ENCODE measurements around the gene EXOC3L4.

Gene EXOC3L4

DNA sequence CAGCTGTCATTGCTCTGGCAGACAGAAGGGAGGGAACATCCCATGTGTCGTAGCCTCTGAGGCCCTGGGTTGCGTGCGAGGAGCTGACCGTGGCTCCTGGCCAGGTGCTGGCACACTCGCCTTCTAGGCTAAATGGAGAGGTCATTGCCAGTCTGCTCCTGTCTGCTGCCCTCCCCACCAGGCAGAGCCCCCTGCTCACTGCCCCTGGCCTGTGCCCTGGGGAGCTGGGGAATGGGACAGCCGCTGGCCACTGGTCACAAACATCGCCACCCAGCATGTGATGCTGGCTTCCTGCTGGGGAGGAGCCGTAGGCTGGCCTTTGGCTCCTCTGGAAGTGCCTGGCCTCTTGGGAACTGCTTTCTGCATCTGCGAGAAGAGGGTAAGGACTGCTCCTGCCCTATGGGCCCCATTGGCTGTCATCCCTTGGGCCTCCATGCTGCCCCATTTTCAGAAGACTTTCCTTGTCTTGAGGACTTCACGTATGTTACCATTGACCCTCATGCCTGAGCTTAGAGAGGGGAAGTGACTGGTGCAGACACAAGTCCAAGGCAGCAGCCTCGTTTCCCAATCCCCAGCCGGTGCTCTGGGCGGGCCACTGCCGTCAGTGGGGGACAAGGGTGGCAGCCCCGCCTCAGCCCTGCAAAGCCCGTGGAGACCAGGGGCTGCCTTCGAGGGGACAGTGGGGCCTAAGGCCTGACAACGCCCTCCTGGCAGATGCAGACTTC is 26.8 kb downstream of the EXOC3L4 start:
- DNase-seq (no peak), ATAC-seq (no peak)

DNA sequence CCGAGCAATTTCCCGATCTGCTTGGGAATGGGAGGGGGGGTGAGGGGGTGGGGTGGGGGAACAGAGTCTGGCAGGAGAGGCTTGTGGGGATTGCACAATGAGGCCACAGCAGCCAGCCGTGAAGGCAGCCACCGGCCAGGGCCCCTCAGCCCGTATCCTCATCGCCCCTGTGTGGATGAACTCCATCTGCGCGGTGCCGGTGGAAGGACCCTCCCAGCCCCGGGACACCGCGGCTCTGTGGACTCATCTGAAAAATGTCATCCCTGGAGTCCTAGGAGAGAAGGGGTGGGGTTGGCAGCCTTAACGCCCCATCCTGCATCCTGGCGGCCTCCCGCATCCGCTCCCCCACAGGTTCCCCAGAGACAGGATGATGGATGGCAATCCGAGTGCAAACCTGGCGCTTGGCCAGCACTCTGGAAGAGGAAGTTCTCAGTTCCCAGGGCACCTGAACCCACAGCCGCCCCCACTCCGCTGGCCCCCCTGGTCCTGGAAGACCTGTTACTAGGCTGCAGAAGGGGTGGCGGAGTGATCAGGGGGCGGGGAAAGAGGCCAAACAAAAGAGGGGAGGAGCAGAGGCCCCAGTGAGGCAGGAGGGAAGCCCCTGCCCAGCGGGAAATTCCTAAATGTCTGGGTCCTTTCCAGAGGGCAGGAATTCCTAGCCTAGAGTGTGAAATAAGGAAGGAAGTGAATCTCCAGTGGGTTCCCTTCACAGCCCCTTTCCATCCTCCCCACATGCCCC is 27.5 kb downstream of the EXOC3L4 start:
- no peak for ATAC-seq

DNA sequence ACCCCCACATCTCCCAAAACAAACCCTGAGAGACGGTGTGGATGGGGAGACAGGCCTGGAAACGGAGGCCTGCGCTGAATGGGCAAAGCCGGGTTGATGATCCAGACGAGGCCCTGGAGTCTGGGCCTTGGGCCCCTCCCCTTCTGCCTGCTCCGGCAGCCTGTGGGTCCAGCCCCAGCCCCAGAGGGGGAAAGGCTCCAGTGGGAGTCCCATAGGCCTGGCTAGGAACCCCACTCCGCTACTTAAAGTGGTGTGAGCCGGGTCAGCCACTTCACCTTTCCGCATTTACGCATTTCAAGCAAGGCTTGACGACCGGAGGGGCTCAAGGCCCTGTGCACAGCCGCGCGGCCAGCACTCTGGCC is 28.0 kb downstream of the EXOC3L4 start:
- DNase-seq: no peak
- ATAC-seq: no peak

More for the DNA sequence above, 27.5 kb downstream of the EXOC3L4 start:
- DNase-seq: peak; percentile 21

GRCh38 chr14:103122947-103123633 is 28.6 kb downstream of the EXOC3L4 start, which contains the start of gene TNFAIP2:
TNFAIP2 (plus strand) TSS chr14:103123461; CDS start chr14:103126458, 2,997 bp downstream.
- ATAC-seq (no peak), DNase-seq (peak; percentile 18)

- ATAC-seq (no peak), DNase-seq (peak; percentile 18)
These were observed 29.3 kb downstream of the EXOC3L4 start for GRCh38 chr14:103123634-103124500.

DNA sequence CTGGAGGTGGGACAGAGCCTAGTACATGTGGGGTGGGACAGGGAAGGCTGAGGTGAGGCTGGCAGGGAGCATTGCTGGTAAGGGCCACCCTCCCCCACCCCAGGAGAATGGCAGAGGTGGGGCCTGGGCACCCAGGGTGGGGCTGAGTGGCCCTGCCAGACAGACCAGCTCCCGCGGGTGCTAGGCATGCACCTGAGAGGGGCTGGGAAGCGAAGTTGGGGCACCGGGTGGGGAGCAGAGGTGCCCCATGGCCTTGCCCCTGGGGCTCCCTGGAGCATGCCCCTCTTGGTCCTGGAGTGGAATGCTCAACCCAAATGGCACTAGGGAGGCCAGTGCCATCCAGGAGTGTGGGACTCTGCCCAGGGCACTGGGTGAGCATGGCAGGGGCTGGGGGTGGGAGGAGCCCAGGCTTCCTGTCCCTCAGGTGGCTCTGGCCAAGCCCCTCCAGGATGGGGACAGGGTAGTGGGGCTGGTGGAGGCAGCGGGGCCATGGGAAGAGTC is 30.0 kb downstream of the EXOC3L4 start:
- no peak for DNase-seq
- no peak for ATAC-seq

DNA sequence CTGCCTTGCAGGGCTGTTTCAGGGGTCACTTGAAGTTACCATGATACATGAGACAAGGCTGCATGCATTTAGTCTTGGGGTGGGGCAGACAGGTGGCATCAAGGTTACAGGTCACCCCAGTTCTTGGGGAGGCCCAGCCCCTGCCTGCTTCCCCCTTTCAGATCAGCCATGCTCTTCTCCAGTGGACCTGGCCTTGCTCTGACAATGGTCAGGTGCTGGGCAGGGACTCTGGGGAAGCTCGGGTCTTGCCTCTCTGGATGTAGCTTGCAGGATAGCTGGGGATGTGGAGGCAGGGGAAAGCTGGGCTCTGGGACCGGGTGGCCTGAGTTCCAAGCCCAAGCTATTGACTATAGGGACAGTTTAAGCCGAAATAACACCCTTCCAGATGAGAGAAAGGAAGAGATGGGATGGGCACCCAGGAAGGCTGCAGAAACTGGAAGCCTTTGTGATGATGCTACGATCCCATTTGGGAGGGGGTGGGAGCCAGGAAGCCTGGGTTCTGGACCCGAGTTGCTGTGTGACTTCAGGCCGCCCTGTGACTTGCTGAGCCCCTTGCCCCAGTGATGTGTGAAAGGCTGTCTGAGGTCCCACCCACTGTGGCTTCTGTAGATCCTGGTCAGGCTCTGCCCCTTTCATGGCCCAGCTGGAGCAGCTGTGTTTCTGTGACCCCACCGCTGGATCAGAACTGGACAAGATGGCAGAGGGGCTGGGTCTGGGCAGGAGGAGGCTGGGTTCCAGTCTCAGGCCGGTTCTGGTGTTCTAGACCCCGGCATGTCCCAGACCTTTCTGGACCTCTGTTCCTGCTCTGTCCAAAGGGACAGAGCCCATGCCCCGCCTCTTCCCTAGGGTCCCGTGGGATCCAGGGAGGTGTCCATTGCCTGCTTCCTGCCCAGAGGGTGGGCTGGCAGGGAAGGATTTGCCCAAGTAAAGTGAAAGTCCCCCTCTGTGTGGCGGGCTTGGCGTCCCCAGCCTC is 30.9 kb downstream of the EXOC3L4 start:
- ATAC-seq (no peak), DNase-seq (no peak)

- DNase-seq (no peak), ATAC-seq (no peak)
These were observed 31.8 kb downstream of the EXOC3L4 start for GRCh38 chr14:103126088-103126872.

GRCh38 chr14:103126873-103127304 is 32.4 kb downstream of the EXOC3L4 start:
- no peak for ATAC-seq
- no peak for DNase-seq

DNA sequence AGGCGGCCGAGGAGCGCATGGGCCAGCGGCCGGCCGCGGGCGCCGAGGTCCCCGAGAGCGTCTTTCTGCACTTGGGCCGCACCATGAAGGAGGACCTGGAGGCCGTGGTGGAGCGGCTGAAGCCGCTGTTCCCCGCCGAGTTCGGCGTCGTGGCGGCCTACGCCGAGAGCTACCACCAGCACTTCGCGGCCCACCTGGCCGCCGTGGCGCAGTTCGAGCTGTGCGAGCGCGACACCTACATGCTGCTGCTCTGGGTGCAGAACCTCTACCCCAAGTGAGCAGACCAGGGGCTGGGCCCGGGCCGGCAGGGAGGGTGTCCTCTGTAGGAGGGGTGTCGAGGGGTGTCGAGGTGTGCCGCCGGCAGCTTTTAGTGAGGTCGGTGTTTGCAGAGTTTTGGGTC is 32.8 kb downstream of the EXOC3L4 start:
- no peak for ATAC-seq
- no peak for DNase-seq

- DNase-seq (no peak), ATAC-seq (no peak)
These were observed 33.5 kb downstream of the EXOC3L4 start for GRCh38 chr14:103127861-103128598.

DNA sequence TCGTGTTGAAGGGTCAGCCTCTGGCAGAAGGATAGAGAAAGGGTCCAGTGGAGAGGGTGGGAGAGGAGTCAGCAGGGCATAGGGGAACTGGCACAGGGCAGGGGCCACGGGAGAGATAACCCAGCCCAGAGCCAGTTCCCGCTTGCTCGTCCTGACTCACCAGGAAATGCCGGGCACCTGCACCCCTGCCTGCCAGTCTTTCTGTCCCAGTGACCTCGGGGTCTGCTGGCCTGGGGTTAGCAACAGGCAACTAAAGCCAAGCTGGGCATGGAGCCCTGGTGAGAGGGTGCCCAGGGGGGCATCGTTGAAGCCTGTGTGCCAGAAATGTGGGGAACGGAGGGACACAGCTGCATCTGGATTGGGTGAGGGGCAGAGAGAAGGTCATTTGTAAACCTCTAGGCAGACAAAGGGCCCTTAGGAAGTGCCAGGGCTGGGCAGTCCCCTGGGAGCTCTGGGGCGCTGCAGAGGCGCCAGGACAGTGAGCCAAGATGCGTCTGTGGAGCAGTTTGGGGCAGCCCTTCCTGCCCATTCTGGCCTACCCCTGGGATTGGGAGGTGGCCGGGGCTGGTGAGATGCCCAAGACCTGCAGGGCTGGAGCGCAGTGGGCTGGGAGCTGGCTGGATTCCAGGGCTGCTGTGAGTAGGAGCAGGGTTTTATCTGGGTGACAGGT is 34.2 kb downstream of the EXOC3L4 start:
- DNase-seq: no peak
- no peak for ATAC-seq

- ATAC-seq: no peak
- DNase-seq: no peak
These were observed 34.9 kb downstream of the EXOC3L4 start for GRCh38 chr14:103129301-103130016.

- no peak for DNase-seq
- ATAC-seq: no peak
These were observed 35.7 kb downstream of the EXOC3L4 start for GRCh38 chr14:103130017-103130764.

DNA sequence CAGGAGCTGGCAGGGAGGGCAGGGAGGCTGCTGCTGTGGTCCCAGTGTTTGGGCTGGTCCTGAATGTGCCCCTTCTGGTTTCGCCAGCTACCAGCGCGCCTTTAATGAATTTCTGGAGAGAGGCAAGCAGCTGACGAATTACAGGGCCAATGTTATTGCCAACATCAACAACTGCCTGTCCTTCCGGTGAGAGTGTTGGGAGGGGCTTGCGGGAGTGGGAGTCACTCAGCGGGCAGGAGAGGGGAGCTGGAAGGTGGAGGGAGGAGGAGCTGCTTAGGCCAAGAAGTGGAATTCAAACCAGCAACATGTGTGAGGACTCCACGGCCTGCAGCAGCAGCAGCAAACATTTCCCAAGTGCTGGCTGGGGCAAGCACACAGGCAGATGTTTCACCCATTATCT is 36.4 kb downstream of the EXOC3L4 start:
- DNase-seq (no peak), ATAC-seq (no peak)

GRCh38 chr14:103131580-103131979 is 37.1 kb downstream of the EXOC3L4 start:
- DNase-seq (no peak), ATAC-seq (no peak)
